ENCODE results near the gene ERP44.
"Not testable (repeated sequence)": the region's sequence is repeated elsewhere in the genome, so short reads cannot be mapped to it uniquely, and the experiment has no call there.

The ERP44 gene

GRCh38 chr9:100098887-100099721 is at the start of gene ERP44, which contains the start of gene INVS:
ERP44 (minus strand) TSS chr9:100099000; CDS start chr9:100098840, 160 bp downstream.
INVS (plus strand) TSS chr9:100099243; CDS start chr9:100104522, 5,279 bp downstream.
- DNase-seq (ENCODE audit: low read depth) = peak; percentile 93

- not testable (repeated sequence) for DNase-seq (ENCODE audit: low read depth)
Observed at GRCh38 chr9:100145976-100146375, 47.2 kb upstream of the ERP44 start.

DNA sequence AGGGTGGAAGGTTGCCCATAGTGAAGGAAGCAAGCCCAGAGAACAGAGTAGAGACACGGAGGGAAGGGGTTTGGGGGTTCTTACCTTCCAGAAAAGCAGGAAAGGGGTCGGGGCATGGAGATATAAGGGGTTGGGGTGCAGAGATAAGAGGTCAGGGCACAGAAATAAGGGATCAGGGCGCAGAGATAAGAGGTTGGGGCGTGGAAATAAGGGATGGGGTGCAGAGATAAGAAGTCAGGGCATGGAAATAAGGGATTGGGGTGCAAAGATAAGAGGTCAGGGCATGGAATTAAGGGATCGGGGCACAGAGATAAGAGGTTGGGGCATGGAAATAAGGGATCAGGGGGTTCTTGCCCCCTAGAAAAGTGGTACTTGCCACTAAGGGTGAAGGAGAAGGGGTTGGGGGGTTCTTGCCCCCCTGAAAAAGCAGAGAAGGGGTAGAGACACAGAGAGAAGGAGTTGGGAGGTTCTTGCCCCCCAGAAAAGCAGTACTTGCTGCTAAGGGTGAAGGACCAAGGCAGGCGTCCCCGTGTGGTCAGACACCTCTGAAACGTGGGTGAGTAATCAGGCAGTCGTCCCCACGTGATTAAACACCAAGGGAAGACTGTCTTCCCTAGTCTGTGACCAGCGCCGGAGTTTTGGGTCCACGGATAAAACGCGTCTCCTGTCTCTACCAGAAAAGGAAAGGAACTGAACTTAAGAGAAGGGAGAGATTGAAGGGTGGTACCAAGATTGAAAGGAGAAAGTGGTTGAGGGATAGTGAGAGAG is 46.6 kb upstream of the ERP44 start:
- peak; percentile 2 for DNase-seq (ENCODE audit: low read depth)

GRCh38 chr9:100141862-100142261 is 43.1 kb upstream of the ERP44 start:
- DNase-seq (ENCODE audit: low read depth) = not testable (repeated sequence)

DNA sequence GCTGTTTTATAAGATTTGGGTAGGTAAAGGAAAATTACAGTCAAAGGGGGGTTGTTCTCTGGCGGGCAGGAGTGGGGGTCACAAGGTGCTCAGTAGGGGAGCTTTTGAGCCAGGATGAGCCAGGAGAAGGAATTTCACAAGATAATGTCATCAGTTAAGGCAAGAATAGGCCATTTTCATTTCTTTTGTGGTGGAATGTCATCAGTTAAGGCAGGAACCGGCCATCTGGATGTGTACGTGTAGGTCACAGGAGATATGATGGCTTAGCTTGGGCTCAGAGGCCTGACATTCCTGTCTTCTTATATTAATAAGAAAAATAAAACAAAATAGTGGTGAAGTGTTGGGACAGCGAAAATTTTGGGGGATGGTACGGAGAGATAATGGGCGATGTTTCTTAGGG is 41.5 kb upstream of the ERP44 start:
- not testable (repeated sequence) for DNase-seq (ENCODE audit: low read depth)

GRCh38 chr9:100136799-100137198 is 38.0 kb upstream of the ERP44 start:
- DNase-seq (ENCODE audit: low read depth) = not testable (repeated sequence)

DNA sequence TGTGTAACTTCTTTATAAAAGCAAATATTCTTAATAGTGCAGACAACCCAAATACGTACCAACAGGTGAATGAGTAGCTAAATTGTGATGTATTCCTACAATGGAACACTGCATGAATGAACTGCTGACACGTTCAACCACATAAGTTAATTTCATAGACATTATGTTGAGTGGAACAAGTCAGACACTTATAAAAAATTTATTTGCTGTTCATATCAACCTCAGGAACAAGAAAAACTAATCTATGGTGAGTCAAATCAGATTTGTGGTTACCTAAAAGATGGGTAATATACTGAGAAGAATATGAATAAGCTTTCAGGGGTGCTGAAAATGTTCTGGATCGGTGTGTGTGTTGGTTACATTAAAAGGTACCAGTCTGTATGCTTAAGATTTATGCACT is 35.9 kb upstream of the ERP44 start:
- DNase-seq (ENCODE audit: low read depth) = no peak

GRCh38 chr9:100131875-100132430 is 33.2 kb upstream of the ERP44 start:
- no peak for DNase-seq (ENCODE audit: low read depth)

GRCh38 chr9:100131216-100131615 is 32.4 kb upstream of the ERP44 start:
- DNase-seq (ENCODE audit: low read depth) = no peak

DNA sequence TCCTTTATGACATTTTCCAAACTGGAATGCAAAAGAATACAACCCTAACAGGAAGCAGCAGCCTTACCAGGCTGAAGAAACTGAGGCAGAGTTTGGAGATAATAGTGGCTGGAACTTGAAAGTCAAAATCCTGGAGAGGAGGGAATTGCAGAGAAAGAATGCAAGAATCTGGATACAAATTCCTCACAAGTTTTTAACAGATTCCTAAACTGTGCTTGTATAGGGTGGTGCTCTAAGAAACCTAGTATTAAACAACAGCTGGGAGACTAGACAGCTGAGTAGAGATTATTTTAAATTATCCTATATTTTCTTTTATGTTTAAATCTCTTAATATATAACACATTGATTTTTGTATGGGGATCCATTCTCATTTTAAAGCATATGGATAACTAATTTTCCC is 31.0 kb upstream of the ERP44 start:
- DNase-seq (ENCODE audit: low read depth) = no peak

DNA sequence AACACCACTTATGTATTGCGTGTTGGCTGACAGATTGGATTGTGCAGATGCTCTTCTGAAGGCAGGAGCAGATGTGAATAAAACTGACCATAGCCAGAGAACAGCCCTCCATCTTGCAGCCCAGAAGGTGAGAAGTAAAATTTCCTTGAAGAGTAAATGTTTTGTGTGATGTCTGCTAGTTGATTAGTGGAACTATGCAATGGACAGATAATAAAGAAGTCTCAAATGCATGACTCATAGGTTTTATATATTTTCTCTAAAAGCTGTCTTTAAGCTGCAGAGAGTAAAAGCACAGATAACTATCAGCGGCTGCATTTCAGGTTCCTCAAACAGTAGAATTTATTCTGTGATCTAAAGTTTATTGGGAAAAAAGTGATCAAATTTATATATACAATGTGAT is 27.6 kb upstream of the ERP44 start:
- DNase-seq (ENCODE audit: low read depth) = no peak

- DNase-seq (ENCODE audit: low read depth) = no peak
Observed at GRCh38 chr9:100125910-100126309, 27.1 kb upstream of the ERP44 start.

DNA sequence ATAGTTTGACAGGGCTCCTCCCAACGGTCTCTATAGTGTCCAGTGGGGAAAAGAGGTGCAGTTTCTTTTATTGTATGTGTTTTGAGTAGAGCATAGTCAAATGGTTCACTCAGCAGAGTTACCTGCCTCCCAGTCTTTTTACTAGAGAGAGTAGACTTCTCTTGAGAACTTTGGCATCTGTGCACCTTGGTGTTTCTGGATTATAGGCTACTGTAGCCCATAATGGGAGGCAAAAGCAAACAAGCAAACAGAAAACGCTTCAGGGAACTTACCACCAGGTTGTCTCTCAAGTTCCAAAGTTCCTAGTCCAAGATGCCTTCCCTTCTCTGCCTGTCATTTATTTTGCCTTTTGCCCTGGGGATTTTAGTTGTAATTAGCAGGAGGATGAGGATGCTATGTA is 26.4 kb upstream of the ERP44 start:
- no peak for DNase-seq (ENCODE audit: low read depth)

DNA sequence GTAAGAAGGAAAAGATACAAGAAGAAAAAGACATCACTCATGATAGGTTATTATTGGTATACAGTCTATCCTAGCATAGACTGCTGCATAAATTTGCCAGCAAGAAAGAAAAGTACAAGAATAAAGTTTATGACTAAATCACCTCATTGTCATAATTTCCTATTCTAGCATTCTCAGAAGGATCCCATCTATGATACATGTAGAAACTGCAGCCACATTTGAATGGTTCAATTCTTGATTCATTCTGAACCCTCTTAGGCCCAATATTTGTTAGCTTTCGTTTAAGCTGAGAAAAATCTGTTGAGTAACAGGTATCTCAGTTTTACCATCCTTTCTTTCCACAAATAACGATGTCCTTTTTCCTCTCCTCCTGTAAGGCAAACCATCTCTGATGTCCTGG is 21.5 kb upstream of the ERP44 start:
- no peak for DNase-seq (ENCODE audit: low read depth)

DNA sequence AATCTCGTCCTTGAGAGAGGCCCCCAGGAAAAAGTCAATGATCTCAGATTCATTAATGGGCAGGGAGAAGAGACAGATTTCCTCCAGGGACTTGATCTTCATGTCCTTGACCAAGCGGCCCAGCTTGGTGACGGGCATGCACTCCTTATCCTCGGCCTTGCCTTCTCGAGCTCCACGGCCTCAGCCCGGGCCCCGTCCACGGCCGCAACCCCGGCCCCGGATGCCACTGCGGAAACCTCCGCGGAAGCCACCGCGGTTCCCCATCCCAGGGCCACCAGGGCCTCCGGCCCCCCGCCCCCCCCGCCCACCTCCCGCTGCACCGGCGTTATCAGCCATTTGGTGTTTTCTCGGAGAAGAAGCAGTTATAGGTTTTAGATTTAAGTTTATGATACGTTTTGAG is 18.5 kb upstream of the ERP44 start:
- no peak for DNase-seq (ENCODE audit: low read depth)

DNA sequence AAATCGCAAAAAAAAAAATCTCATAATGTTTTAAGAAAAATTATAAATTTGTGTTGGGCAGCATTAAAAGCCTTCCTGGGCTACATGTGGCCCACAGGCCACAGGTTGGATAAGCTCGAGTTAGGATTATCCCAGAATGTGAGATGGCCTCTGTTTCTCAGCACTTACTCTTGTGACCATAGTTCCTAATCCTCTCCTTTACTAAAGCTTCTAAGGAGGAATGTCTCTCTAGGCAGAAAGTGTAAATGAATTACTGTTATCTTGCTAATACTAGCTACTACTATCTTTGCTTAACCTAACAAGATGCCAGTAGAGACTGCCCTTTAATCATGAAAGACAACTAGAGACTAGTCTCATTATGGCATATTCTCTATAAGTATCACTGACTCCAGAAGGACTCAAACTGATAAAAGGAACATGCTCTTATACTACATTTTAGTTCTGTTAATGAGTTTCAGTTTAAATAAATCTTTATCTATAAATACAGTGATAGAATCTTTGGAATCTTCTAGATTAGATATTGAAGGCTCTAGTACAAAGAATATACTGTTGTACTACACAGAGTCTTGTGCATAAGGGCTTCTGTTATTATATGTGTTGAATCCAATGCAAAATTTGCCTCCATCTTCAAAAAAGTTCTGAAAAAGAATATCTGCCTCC is 14.0 kb upstream of the ERP44 start:
- DNase-seq (ENCODE audit: low read depth) = no peak

- no peak for DNase-seq (ENCODE audit: low read depth)
Observed at GRCh38 chr9:100111235-100111634, 12.4 kb upstream of the ERP44 start.

DNA sequence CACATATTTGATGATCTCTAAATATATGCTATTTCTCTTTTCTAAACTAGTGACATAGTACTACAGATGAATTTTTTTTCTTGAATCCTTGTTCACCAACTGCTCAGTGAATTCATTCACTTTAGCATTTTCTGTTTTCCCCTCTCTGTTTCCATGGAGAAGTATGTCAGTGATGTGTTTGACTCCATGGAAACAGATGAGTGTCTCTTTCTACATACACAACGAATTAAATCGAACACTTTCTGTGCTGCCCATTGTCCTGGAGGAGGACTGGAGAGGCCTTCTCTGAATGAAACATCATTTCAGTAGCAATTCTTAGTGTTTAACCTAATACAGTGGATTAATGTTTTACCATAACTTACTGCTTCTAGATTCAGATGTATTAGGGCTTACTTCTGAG is 9.8 kb upstream of the ERP44 start:
- DNase-seq (ENCODE audit: low read depth) = no peak

DNA sequence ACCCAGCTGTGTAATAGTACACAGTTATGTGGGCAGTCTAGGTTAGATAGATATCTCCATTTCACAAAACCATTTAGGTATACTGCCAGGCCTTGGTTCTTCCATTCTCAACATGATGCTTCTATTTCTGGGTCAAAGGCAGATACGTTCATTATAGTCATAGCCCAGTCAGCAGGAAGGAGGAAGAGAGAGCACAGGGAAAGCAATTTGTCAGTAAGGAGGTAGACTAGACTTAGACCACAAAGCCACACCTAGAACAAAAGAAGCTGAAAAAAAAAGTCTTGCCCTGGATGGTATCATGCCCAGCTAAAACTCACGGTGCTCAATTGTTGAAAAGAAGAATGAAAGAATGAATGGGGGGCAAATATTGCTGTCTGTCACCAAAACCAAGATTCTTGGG is 7.8 kb upstream of the ERP44 start:
- DNase-seq (ENCODE audit: low read depth) = no peak

DNA sequence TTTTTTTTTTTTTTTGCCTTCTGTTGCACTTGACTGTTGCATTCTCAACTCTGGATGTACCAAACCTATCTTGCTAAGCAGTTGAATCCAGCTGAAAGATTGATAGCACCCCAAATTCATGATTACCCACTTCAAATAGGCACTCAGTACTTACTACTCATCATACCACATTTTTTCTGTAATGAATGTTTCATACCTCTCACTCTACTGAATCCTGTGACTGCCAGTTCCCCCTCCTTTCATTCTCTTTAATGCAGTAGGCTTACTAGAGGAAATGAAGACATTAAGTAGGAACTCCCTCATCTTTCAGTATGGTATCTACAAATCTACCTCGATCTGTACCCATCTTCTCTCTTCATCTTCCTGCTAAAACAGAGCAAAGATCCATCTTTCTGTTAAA is 7.1 kb upstream of the ERP44 start:
- DNase-seq (ENCODE audit: low read depth) = no peak

DNA sequence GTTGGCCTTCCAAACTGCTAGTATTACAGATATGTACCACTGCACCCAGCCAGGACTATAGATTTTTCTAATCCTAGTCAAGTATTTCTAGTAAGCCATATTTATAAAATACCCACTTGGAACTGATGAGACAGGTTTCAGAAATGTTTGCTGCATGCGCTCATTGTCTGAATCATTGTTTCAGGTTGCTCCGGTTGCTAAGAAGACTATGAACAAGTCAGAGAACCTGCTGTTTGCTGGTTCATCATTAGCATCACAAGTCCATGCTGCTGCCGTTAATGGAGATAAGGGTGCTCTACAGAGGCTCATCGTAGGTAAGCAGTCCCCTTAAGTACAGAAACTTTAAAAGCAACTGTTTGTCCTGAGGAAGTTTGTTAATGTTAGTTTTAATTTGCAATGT is 5.5 kb upstream of the ERP44 start:
- DNase-seq (ENCODE audit: low read depth) = no peak

- no peak for DNase-seq (ENCODE audit: low read depth)
Observed at GRCh38 chr9:100101608-100102007, 2.8 kb upstream of the ERP44 start.

All from CMK (cell line).